ENCODE data around the gene SFT2D3. TPM values are rescaled to one million over a fixed set of nuclear protein-coding genes. Genes with fewer than 3 reads are reported as not detected.

SFT2D3 gene
- total RNA-seq, 1 donor: 7.0 TPM

GRCh38 chr2:127721311-127721977, 20.1 kb downstream of the SFT2D3 start:
- DNase-seq (ENCODE audit: low read depth): no peak
- TF ChIP-seq CTCF (IDR thresholded peaks at IDR 0.05; ENCODE audit: insufficient read depth, low read length): no peak
- H3K4me3 ChIP-seq (ENCODE audit: low read depth, low read length): no peak overlapping the region

- DNase-seq (ENCODE audit: low read depth): no peak
- TF ChIP-seq CTCF (IDR thresholded peaks at IDR 0.05; ENCODE audit: insufficient read depth, low read length): no peak
- no peak overlapping the region for H3K4me3 ChIP-seq (ENCODE audit: low read depth, low read length)
These were observed 20.7 kb downstream of the SFT2D3 start for GRCh38 chr2:127721978-127722355.

GRCh38 chr2:127722807-127723206, 21.5 kb downstream of the SFT2D3 start:
- H3K4me3 ChIP-seq (ENCODE audit: low read depth, low read length): no peak overlapping the region
- DNase-seq (ENCODE audit: low read depth): no peak
- TF ChIP-seq CTCF (IDR thresholded peaks at IDR 0.05; ENCODE audit: insufficient read depth, low read length): no peak

GRCh38 chr2:127726158-127726880, 25.0 kb downstream of the SFT2D3 start:
- DNase-seq (ENCODE audit: low read depth): no peak
- TF ChIP-seq CTCF (IDR thresholded peaks at IDR 0.05; ENCODE audit: insufficient read depth, low read length): no peak
- H3K4me3 ChIP-seq (ENCODE audit: low read depth, low read length): no peak overlapping the region

- no peak for DNase-seq (ENCODE audit: low read depth)
- TF ChIP-seq CTCF (IDR thresholded peaks at IDR 0.05; ENCODE audit: insufficient read depth, low read length): no peak
- peak overlapping the region; percentile 45 for H3K4me3 ChIP-seq (ENCODE audit: low read depth, low read length)
These were observed 32.0 kb downstream of the SFT2D3 start for GRCh38 chr2:127733113-127733815.

GRCh38 chr2:127733816-127734537, 32.7 kb downstream of the SFT2D3 start:
- peak overlapping the region; percentile 45 for H3K4me3 ChIP-seq (ENCODE audit: low read depth, low read length)
- DNase-seq (ENCODE audit: low read depth): peak; percentile 56
- TF ChIP-seq CTCF (IDR thresholded peaks at IDR 0.05; ENCODE audit: insufficient read depth, low read length): no peak

Measured in fibroblast of the aortic adventitia (primary cell).